GM19395 (cell line): ENCODE results near the gene ATG4B.
A peak's percentile ranks its signal among the peaks of the same experiment; 100 is the strongest.
"Not testable (repeated sequence)": the region's sequence is repeated elsewhere in the genome, so short reads cannot be mapped to it uniquely, and the experiment has no call there.

Experiments used
- ATAC-seq: cut with Tn5 transposase; IDR thresholded peaks from one replicate; pipeline ENCODE4 v1.9.1; 2021; ENCODE audit warnings: mild to moderate bottlenecking, moderate library complexity; ENCODE audit not compliant: unreplicated experiment

Gene ATG4B

GRCh38 chr2:241637018-241637794 is at the start of gene ATG4B, which contains the start of gene THAP4:
Gene ATG4B, plus strand, starts transcription at chr2:241637693. Its CDS starts 22 bp downstream, at chr2:241637715.
Gene THAP4, minus strand, starts transcription at chr2:241637158. Its CDS starts 141 bp downstream, at chr2:241637017.
- peak; percentile 67 for ATAC-seq

GRCh38 chr2:241589863-241590262 is 47.6 kb upstream of the ATG4B start:
- not testable (repeated sequence) for ATAC-seq

GRCh38 chr2:241590496-241591455 is 46.7 kb upstream of the ATG4B start:
- not testable (repeated sequence) for ATAC-seq

GRCh38 chr2:241592126-241592845 is 45.2 kb upstream of the ATG4B start:
- ATAC-seq, result no peak

GRCh38 chr2:241593271-241593670 is 44.2 kb upstream of the ATG4B start:
- no peak for ATAC-seq

GRCh38 chr2:241595600-241596140 is 41.8 kb upstream of the ATG4B start:
- no peak for ATAC-seq

GRCh38 chr2:241597561-241597960 is 39.9 kb upstream of the ATG4B start:
- ATAC-seq, result no peak

GRCh38 chr2:241598061-241598460 is 39.4 kb upstream of the ATG4B start:
- no peak for ATAC-seq

GRCh38 chr2:241598487-241598886 is 39.0 kb upstream of the ATG4B start:
- ATAC-seq, result no peak

GRCh38 chr2:241599615-241600014 is 37.9 kb upstream of the ATG4B start:
- ATAC-seq, result no peak

- ATAC-seq, result no peak
These were observed 35.7 kb upstream of the ATG4B start for GRCh38 chr2:241601841-241602240.

GRCh38 chr2:241602720-241603119 is 34.8 kb upstream of the ATG4B start:
- ATAC-seq, result no peak

GRCh38 chr2:241603686-241604085 is 33.8 kb upstream of the ATG4B start:
- ATAC-seq, result no peak

GRCh38 chr2:241606186-241606585 is 31.3 kb upstream of the ATG4B start:
- no peak for ATAC-seq

GRCh38 chr2:241607162-241607885 is 30.2 kb upstream of the ATG4B start:
- ATAC-seq, result no peak

GRCh38 chr2:241608881-241609280 is 28.6 kb upstream of the ATG4B start:
- ATAC-seq, result no peak

GRCh38 chr2:241609859-241610793 is 27.4 kb upstream of the ATG4B start:
- peak; percentile 93 for ATAC-seq

GRCh38 chr2:241611062-241611461 is 26.4 kb upstream of the ATG4B start:
- ATAC-seq, result no peak
